Stimulated activated CD8-positive, alpha-beta memory T cell treated with anti-CD3 and anti-CD28 coated beads, Interleukin-15, amount 100 ng/mL, for 4 hours (primary cell): ENCODE measurements around the gene METTL2B.
"Not testable (repeated sequence)": the region's sequence is repeated elsewhere in the genome, so short reads cannot be mapped to it uniquely, and the experiment has no call there.

Source experiments
- DNase-seq, 2 donors: peaks; one replicate each; pipeline ENCODE4 v3.0.0-alpha.2; 2020; ENCODE audit warnings: low read depth in 2 of 2

METTL2B gene

GRCh38 chr7:128523932-128524524 is 47.5 kb downstream of the METTL2B start:
- DNase-seq, result not testable (repeated sequence)

GRCh38 chr7:128525584-128525983 is 49.0 kb downstream of the METTL2B start:
- not testable (repeated sequence) for DNase-seq

- not testable (repeated sequence) for DNase-seq
Measured at GRCh38 chr7:128526062-128526466, 49.5 kb downstream of the METTL2B start.

GRCh38 chr7:128529191-128529590 is 52.6 kb downstream of the METTL2B start:
- DNase-seq, result not testable (repeated sequence)

GRCh38 chr7:128530121-128530854 is 53.7 kb downstream of the METTL2B start:
- DNase-seq, result peak in 1 of 2 donors; percentile 13

GRCh38 chr7:128530855-128531104 is 54.2 kb downstream of the METTL2B start:
- no peak for DNase-seq

GRCh38 chr7:128531105-128531954 is 54.8 kb downstream of the METTL2B start:
- peak; percentile 59 to 65 for DNase-seq

GRCh38 chr7:128531955-128532478 is 55.5 kb downstream of the METTL2B start:
- not testable (repeated sequence) for DNase-seq

GRCh38 chr7:128532956-128533355 is 56.4 kb downstream of the METTL2B start:
- DNase-seq, result not testable (repeated sequence)

- not testable (repeated sequence) for DNase-seq
Measured at GRCh38 chr7:128537410-128537809, 60.9 kb downstream of the METTL2B start.

GRCh38 chr7:128542530-128542929 is 66.0 kb downstream of the METTL2B start:
- DNase-seq, result not testable (repeated sequence)

GRCh38 chr7:128543300-128543699 is 66.8 kb downstream of the METTL2B start:
- not testable (repeated sequence) for DNase-seq

GRCh38 chr7:128546319-128546851 is 69.8 kb downstream of the METTL2B start:
- DNase-seq, result not testable (repeated sequence)

- no peak for DNase-seq
Measured at GRCh38 chr7:128550920-128551319, 74.4 kb downstream of the METTL2B start.

- DNase-seq, result not testable (repeated sequence)
Measured at GRCh38 chr7:128554394-128554793, 77.8 kb downstream of the METTL2B start.
